ENCODE results near the gene GNB4.

- TF ChIP-seq, protein P1, sequence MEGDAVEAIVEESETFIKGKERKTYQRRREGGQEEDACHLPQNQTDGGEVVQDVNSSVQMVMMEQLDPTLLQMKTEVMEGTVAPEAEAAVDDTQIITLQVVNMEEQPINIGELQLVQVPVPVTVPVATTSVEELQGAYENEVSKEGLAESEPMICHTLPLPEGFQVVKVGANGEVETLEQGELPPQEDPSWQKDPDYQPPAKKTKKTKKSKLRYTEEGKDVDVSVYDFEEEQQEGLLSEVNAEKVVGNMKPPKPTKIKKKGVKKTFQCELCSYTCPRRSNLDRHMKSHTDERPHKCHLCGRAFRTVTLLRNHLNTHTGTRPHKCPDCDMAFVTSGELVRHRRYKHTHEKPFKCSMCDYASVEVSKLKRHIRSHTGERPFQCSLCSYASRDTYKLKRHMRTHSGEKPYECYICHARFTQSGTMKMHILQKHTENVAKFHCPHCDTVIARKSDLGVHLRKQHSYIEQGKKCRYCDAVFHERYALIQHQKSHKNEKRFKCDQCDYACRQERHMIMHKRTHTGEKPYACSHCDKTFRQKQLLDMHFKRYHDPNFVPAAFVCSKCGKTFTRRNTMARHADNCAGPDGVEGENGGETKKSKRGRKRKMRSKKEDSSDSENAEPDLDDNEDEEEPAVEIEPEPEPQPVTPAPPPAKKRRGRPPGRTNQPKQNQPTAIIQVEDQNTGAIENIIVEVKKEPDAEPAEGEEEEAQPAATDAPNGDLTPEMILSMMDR (conservative IDR thresholded peaks at IDR 0.05; ENCODE audit: low read length): no peak
- no peak for TF ChIP-seq EZH2phosphoT487 (IDR thresholded peaks at IDR 0.05; ENCODE audit: borderline replicate concordance)
These were observed 387 bp downstream of the GNB4 start for GRCh38 chr3:179450901-179451264.

All from Loucy (cell line).